DOHH2 (cell line): ENCODE results near the gene KLHL26.

Source experiments
- H3F3A ChIP-seq: fragments of 200-600 bp; sonication (generic), shearing (Covaris generic); 2 replicates; pipeline ENCODE4 v1.6.0; 2016; ENCODE audit warnings: antibody characterized with exemption, mild to moderate bottlenecking; ENCODE audit not compliant: control insufficient read depth, insufficient read depth
- H3K27ac ChIP-seq: fragments of 200-600 bp; sonication (generic); 2 replicates; pipeline ENCODE4 v1.5.1; 2014; ENCODE audit warnings: low read depth, mild to moderate bottlenecking, low read length, moderate library complexity
- H3K27me3 ChIP-seq: fragments of 200-600 bp; sonication (generic); 2 replicates; pipeline ENCODE4 v1.6.1; 2014; ENCODE audit warnings: mild to moderate bottlenecking, low read length, mixed read lengths; ENCODE audit not compliant: control insufficient read depth
- H3K36me3 ChIP-seq: fragments of 200-600 bp; sonication (generic); 2 replicates; pipeline ENCODE4 v1.6.1; 2014; ENCODE audit warnings: mild to moderate bottlenecking, low read length, moderate library complexity, mixed read lengths; ENCODE audit not compliant: control insufficient read depth
- H3K4me1 ChIP-seq: fragments of 200-600 bp; sonication (generic); 2 replicates; pipeline ENCODE4 v1.6.1; 2014; ENCODE audit warnings: mild to moderate bottlenecking, low read length, mixed read lengths; ENCODE audit not compliant: control insufficient read depth
- H3K4me2 ChIP-seq: fragments of 200-600 bp; sonication (generic); 2 replicates; pipeline ENCODE4 v1.6.0; 2014; ENCODE audit warnings: mild to moderate bottlenecking, low read length, moderate library complexity
- H3K4me3 ChIP-seq: fragments of 200-600 bp; sonication (generic); 2 replicates; pipeline ENCODE4 v1.5.1; 2014; ENCODE audit warnings: mild to moderate bottlenecking, low read length, mixed read lengths
- H3K79me2 ChIP-seq: fragments of 200-600 bp; sonication (generic); 2 replicates; pipeline ENCODE4 v1.6.1; 2014; ENCODE audit warnings: mild to moderate bottlenecking, low read length, mixed read lengths; ENCODE audit not compliant: control insufficient read depth
- H3K9me2 ChIP-seq: fragments of 200-600 bp; sonication (generic); replicated peaks from 2 replicates; pipeline ENCODE4 v1.6.1; 2014; ENCODE audit warnings: mild to moderate bottlenecking, low read length, mixed read lengths; ENCODE audit not compliant: control insufficient read depth
- H3K9me3 ChIP-seq: fragments of 200-600 bp; sonication (generic); 2 replicates; pipeline ENCODE4 v1.6.1; 2014; ENCODE audit warnings: antibody characterized with exemption, low read length, mixed read lengths; ENCODE audit not compliant: control insufficient read depth, insufficient read depth
- H4K20me1 ChIP-seq: fragments of 200-600 bp; sonication (generic); 2 replicates; pipeline ENCODE4 v1.6.0; 2014; ENCODE audit warnings: low read depth, mild to moderate bottlenecking, antibody characterized with exemption, low read length, moderate library complexity; ENCODE audit not compliant: control insufficient read depth, insufficient read depth
- CTCF ChIP-seq: fragments of 200-600 bp; sonication (generic); IDR thresholded peaks from one replicate; pipeline ENCODE4 v1.5.1; 2014; ENCODE audit warnings: antibody characterized with exemption, mild to moderate bottlenecking, low read depth, low read length; ENCODE audit not compliant: poor library complexity, severe bottlenecking
- EZH2phosphoT487 ChIP-seq: fragments of 200-600 bp; sonication (generic); IDR thresholded peaks from 2 replicates; pipeline ENCODE4 v1.6.1; 2017; ENCODE audit warnings: borderline replicate concordance, mild to moderate bottlenecking, antibody characterized with exemption, low read length, moderate library complexity, mixed read lengths

The KLHL26 gene

DNA sequence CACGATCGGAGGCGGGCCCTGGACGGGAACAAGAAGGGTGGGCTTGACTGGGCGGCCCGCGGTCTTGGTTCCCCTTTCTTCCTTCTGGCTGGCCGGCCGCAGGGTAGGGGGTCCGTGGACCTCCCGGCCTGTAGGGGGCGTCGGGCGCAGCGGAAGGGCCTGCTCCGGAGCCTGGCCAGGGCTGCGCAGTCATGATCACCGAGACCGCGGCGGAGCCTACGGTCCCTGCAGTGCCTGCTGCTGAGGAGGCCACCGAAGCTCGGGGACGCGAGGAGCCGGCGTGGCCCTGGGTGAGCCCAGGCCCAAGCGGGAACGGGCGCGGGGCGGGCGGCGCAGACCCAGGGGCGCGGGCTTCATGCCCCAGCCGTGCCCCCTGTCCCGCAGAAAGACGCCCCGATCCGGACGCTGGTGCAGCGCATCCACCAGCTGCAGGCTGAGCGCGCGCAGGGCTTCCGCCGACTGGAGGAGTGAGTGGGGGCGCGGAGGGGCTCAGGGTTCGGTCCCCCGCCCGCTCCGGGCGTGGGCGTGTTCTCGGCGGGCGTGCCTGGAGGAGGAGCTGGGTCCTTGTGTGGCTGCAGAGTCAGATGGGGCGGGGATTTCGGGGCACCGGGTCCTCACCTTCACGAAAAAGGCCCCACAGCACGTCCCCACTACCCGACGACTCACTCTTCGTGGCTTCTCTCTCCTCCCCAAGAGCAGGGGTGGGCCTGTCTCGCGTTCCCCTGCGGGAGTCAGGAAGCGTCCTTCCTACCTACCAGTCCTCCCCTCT is 48.0 kb upstream of the KLHL26 start, which contains the start of gene REX1BD:
REX1BD (plus strand) TSS at position 188 of the 769 bp plus-strand sequence; CDS start at position 192, 4 bp downstream.
- H3K79me2 ChIP-seq: peaks cover 18% of the 10 kb centered on the region
- H3K9me3 ChIP-seq: no peaks in the 10 kb centered on the region
- peaks cover 19% of the 10 kb centered on the region for H3F3A ChIP-seq
- H3K36me3 ChIP-seq: peaks cover 22% of the 10 kb centered on the region
- H4K20me1 ChIP-seq: no peaks in the 10 kb centered on the region
- peak within 1 kb of the TSS; percentile 91 for H3K4me3 ChIP-seq
- H3K27ac ChIP-seq: peak within 1 kb of the TSS; percentile 86
- H3K4me1 ChIP-seq: peaks cover 61% of the 10 kb centered on the region
- H3K27me3 ChIP-seq: no peaks in the 10 kb centered on the region
- H3K4me2 ChIP-seq: peak within 1 kb of the TSS; percentile 99
- no peaks in the 10 kb centered on the region for H3K9me2 ChIP-seq
- TF ChIP-seq EZH2phosphoT487 (no peak), CTCF (peak; percentile 89)

- no peaks in the 10 kb centered on the region for H3K9me2 ChIP-seq
- H4K20me1 ChIP-seq: no peaks in the 10 kb centered on the region
- peaks cover 19% of the 10 kb centered on the region for H3F3A ChIP-seq
- H3K4me1 ChIP-seq: peaks cover 69% of the 10 kb centered on the region
- no peaks in the 10 kb centered on the region for H3K27me3 ChIP-seq
- H3K4me3 ChIP-seq: peak overlapping the region; percentile 91
- H3K9me3 ChIP-seq: no peaks in the 10 kb centered on the region
- TF ChIP-seq EZH2phosphoT487 (no peak), CTCF (no peak)
- H3K36me3 ChIP-seq: peaks cover 22% of the 10 kb centered on the region
- H3K27ac ChIP-seq: peak overlapping the region; percentile 86
- H3K4me2 ChIP-seq: peak overlapping the region; percentile 99
- peaks cover 18% of the 10 kb centered on the region for H3K79me2 ChIP-seq
Measured at GRCh38 chr19:18589380-18590272, 47.2 kb upstream of the KLHL26 start.

DNA sequence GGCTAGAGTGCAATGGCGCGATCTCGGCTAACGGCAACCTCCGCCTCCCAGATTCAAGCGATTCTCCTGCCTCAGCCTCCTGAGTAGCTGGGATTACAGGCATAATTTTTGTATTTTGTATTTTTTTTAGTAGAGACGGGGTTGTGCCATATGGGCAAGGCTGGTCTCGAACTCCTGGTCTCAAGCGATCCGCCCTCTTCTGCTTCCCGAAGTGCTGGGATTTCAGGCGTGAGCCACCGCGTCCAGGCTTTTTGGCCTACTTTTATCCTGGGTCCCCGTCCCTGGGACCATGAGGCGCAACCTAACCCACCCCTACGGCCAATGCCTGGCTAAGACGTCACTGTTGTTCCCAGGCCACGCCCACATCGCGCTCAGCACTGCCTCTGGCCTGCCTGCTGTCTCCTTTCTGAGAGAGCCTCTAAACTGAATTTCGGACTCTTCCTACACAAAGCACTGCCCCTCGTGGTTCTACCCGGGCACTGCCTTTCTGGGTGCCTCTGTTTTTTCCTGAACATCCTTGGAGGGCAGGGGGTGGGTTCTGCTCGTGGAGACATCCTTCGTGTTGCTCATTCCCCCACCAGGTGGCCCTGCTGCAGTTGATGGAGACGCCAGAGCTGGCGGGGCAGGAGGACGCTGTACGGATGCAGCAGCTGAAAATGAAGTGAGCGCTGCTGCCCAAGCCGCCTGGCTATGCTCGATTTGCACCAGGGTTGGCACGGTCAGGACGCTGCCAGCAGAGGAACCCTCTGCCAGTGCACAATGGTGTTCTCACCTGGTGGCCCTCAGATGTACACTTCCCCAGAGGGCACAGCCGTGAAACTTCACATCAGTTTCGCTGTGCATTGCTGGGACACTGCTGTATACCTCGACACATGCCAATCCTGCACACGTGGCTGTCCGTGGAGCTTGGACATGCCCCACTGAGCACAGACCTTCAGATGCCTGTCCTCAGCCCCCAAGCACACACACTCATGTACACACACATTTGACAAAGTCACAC is 46.3 kb upstream of the KLHL26 start:
- Histone ChIP-seq H3K4me3 (peak overlapping the region; percentile 91), H3K4me1 (peaks cover 67% of the 10 kb centered on the region), H3F3A (peaks cover 19% of the 10 kb centered on the region), H3K9me3 (no peaks in the 10 kb centered on the region), H3K36me3 (peaks cover 22% of the 10 kb centered on the region), H3K27ac (peak overlapping the region; percentile 86), H3K79me2 (peaks cover 18% of the 10 kb centered on the region), H3K9me2 (no peaks in the 10 kb centered on the region), H3K4me2 (peak overlapping the region; percentile 99), H4K20me1 (no peaks in the 10 kb centered on the region), H3K27me3 (no peaks in the 10 kb centered on the region)
- TF ChIP-seq CTCF (peak; percentile 76), EZH2phosphoT487 (no peak)
